HG03469 (cell line): Measurements from ENCODE around the gene RCBTB1.
"Not testable (repeated sequence)": the region's sequence is repeated elsewhere in the genome, so short reads cannot be mapped to it uniquely, and the experiment has no call there.

Experiments used
- ATAC-seq: cut with Tn5 transposase; IDR thresholded peaks from one replicate; pipeline ENCODE4 v1.9.1; 2021; ENCODE audit warnings: mild to moderate bottlenecking, moderate library complexity, moderate number of reproducible peaks; ENCODE audit not compliant: unreplicated experiment

RCBTB1 gene

GRCh38 chr13:49524740-49525501 is 60.4 kb downstream of the RCBTB1 start:
- ATAC-seq: no peak

GRCh38 chr13:49521224-49521623 is 64.1 kb downstream of the RCBTB1 start:
- ATAC-seq: no peak

- no peak for ATAC-seq
Observed at GRCh38 chr13:49517461-49517860, 67.9 kb downstream of the RCBTB1 start.

- no peak for ATAC-seq
Observed at GRCh38 chr13:49516467-49516866, 68.9 kb downstream of the RCBTB1 start.

DNA sequence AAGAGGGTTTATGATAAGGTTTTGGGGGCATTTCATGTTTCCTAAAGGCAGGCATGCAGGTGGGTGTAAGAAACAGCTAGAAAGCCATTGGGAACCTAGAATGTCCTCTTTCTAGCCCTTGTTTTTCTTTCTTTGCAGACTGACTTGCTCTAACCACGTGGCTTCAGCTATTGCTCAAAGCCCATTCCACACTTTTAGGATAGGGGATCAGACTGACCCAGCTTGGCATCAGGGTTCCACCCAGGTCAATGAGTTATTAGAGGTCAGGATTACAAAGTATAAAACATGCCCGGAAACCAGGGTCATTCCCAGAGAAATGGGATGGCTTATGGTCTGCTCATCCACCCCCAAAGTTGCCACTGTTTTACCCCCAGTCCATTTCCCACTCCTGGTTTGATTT is 72.8 kb downstream of the RCBTB1 start:
- no peak for ATAC-seq

GRCh38 chr13:49503951-49504350 is 81.4 kb downstream of the RCBTB1 start:
- no peak for ATAC-seq

GRCh38 chr13:49502954-49503353 is 82.4 kb downstream of the RCBTB1 start:
- ATAC-seq: no peak

DNA sequence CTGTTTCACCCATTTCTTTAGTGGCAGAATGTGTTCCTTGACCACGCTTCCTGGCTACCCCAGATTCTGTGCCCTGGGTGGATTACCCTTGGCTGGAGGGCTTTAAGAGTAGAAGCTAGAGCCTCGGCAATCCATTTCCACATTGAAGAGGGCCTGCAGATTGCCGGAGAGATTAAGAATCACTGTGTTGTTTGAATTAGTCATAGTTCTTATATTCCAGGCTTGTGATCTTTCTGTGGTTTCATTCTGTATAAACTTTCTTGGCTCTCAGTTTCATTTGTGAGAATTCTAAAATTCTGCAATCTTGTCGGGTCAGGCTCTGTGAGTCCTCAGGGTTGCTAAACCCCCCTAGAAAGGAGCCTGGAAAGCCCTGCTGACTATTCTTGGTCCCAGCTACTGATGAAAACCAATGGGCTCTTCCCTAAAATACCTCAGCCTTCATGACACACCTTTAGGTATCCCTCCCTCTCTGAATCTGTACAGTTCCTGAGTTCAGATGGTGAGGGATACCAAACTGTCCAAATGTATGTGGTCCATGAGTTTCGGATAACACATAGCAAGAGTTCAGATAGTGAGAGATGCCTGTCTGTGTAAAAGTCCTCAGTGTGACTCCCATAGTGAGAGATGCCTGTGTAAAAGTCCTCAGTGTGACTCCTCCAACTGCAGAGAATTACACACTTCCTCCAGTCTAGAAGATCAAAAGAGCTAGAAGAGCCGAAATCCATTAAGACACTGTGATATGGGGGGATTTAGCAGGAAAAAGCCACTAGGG is 85.3 kb downstream of the RCBTB1 start:
- ATAC-seq: no peak

DNA sequence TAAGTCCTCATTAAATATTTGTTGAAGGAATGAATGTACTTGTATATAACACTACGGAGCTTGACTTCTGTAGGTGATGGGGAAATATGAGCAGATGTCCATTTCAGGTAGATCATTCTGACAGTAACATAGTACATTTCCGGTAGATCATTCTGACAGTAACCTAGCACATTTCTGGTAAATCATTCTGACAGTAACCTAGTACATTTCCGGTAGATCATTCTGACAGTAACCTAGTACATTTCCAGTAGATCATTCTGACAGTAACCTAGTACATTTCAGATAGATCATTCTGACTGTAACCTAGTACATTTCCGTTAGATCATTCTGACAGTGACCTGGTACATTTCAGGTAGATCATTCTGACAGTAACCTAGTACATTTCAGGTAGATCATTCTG is 87.2 kb downstream of the RCBTB1 start:
- no peak for ATAC-seq

GRCh38 chr13:49497272-49497671 is 88.1 kb downstream of the RCBTB1 start:
- no peak for ATAC-seq

DNA sequence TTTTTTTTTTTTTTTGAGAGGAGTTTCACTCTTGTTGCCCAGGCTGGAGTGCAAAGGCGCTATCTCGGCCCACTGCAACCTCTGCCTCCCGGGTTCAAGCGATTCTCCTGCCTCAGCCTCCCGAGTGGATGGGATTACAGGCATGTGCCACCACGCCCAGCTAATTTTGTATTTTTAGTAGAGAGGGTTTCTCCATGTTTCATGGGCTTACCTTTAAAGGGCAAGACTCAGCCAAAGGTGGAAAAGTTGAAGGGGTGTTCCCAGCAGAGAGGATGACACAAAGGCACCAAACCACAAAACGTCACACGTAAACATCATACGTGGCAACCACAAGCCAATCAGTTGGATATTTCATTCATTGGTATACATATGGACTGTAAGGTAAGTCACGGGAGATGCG is 88.5 kb downstream of the RCBTB1 start:
- not testable (repeated sequence) for ATAC-seq

- ATAC-seq: peak; percentile 65
Observed at GRCh38 chr13:49495783-49496762, 89.3 kb downstream of the RCBTB1 start, which contains the start of gene PHF11. TSS of gene PHF11 (plus strand) at chr13:49495953. CDS start at chr13:49496002, 49 bp downstream.

- no peak for ATAC-seq
Observed at GRCh38 chr13:49494645-49495044, 90.7 kb downstream of the RCBTB1 start.

DNA sequence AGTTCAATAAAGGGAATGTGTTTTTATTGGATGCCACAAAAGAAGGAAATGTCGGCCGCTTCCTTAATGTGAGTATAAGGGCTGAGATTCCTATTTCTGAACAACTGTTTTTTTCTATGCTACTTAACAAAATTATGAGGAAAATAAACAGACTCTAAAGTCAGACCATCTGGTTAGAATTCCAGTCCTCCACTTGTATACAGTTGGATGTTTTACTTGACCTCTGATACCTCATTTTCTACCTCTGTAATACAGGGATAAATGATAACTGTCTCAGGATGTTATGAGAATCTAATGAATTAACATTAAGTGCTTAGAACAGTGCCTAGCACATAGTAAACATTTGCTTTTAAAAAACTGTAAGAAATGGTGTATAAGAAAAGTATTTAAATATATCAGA is 96.8 kb downstream of the RCBTB1 start:
- ATAC-seq: no peak
